A673 (cell line): ENCODE results near the gene SPATA31D3. TPM values are rescaled to one million over a fixed set of nuclear protein-coding genes. Genes with fewer than 3 reads are reported as not detected.

Experiments
- BruUV-seq: library from RNA; stranded (reverse); fragments of 400-500 nt; replicated peaks from 2 replicates; lab custom pipeline; 2021; lab: Mats Ljungman, UMichigan
- CTCF ChIA-PET: fragments of 300-600 bp; sonication (Branson Sonifier 250); formaldehyde crosslinking; loops from one replicate; lab custom pipeline; 2022; ENCODE audit warnings: antibody characterized with exemption; lab: Charles Lee
- POLR2A ChIA-PET: fragments of 300-600 bp; sonication (Branson Sonifier 250); formaldehyde crosslinking; loops from one replicate; lab custom pipeline; 2022; ENCODE audit warnings: antibody characterized with exemption; ENCODE audit not compliant: low non-redundant PET; lab: Charles Lee
- DNase-seq: peaks from one replicate; pipeline ENCODE4 v3.0.0-alpha.2; 2015; ENCODE audit warnings: low spot score
- H3K27ac ChIP-seq: fragments of 200-600 bp; sonication (generic); 2 replicates; pipeline ENCODE4 v1.5.1; 2016; ENCODE audit warnings: mixed run types, low read depth, mild to moderate bottlenecking, mixed read lengths, antibody characterized with exemption, low read length; ENCODE audit not compliant: poor library complexity, severe bottlenecking
- H3K27me3 ChIP-seq: fragments of 200-600 bp; sonication (generic); replicated peaks from 2 replicates; pipeline ENCODE4 v1.6.1; 2017; ENCODE audit warnings: mixed run types, low read depth, mild to moderate bottlenecking, mixed read lengths, antibody characterized with exemption, low read length; ENCODE audit not compliant: insufficient read depth, poor library complexity
- H3K36me3 ChIP-seq: fragments of 200-600 bp; sonication (generic); 2 replicates; pipeline ENCODE4 v1.6.1; 2016; ENCODE audit warnings: mixed run types, mild to moderate bottlenecking, mixed read lengths, antibody characterized with exemption, low read length; ENCODE audit not compliant: insufficient read depth, poor library complexity, severe bottlenecking
- H3K4me1 ChIP-seq: fragments of 200-600 bp; sonication (generic); 2 replicates; pipeline ENCODE4 v1.6.1; 2017; ENCODE audit warnings: mixed run types, mild to moderate bottlenecking, mixed read lengths, antibody characterized with exemption, low read length; ENCODE audit not compliant: insufficient read depth, poor library complexity, severe bottlenecking
- H3K4me3 ChIP-seq: fragments of 200-600 bp; sonication (generic); 2 replicates; pipeline ENCODE4 v1.5.1; 2016; ENCODE audit warnings: low read depth, mixed run types, mild to moderate bottlenecking, mixed read lengths, low read length; ENCODE audit not compliant: poor library complexity, severe bottlenecking
- H3K9me3 ChIP-seq: fragments of 200-600 bp; sonication (generic); 2 replicates; pipeline ENCODE4 v1.6.1; 2016; ENCODE audit warnings: mixed run types, low read depth, mild to moderate bottlenecking, mixed read lengths, antibody characterized with exemption, low read length; ENCODE audit not compliant: poor library complexity, severe bottlenecking
- EZH2 ChIP-seq: fragments of 200-600 bp; sonication (generic); IDR thresholded peaks from 2 replicates; pipeline ENCODE4 v1.6.1; 2017; ENCODE audit warnings: borderline replicate concordance, low read depth, mild to moderate bottlenecking, mixed read lengths, antibody characterized with exemption, low read length; ENCODE audit not compliant: poor library complexity, severe bottlenecking
- intact Hi-C: fragments of 100-400 bp; cut with micrococcal nuclease; formaldehyde crosslinking; loops from one replicate; pipeline ENCODE4 v1.10.0; 2022; ENCODE audit not compliant: unreplicated experiment
- total RNA-seq: library from RNA; stranded (reverse); gene quantifications from 2 replicates; pipeline ENCODE4 v1.2.3, GENCODE V29; 2021
- TF ChIP-seq, protein P1 (sequence below): fragments of 300-800, 200-600 bp; sonication (generic); conservative IDR thresholded peaks from 2 replicates; pipeline ENCODE4 v1.5.1; 2017; ENCODE audit warnings: low read depth, mild to moderate bottlenecking, antibody characterized with exemption, low read length, moderate library complexity, mixed read lengths

The SPATA31D3 gene
- total RNA-seq, 1 experiment from 2014 or later, result not detected

GRCh38 chr9:81964218-81965171 lies 21.2 kb downstream of the SPATA31D3 start:
- TF ChIP-seq EZH2, result no peak
- TF ChIP-seq, protein P1, sequence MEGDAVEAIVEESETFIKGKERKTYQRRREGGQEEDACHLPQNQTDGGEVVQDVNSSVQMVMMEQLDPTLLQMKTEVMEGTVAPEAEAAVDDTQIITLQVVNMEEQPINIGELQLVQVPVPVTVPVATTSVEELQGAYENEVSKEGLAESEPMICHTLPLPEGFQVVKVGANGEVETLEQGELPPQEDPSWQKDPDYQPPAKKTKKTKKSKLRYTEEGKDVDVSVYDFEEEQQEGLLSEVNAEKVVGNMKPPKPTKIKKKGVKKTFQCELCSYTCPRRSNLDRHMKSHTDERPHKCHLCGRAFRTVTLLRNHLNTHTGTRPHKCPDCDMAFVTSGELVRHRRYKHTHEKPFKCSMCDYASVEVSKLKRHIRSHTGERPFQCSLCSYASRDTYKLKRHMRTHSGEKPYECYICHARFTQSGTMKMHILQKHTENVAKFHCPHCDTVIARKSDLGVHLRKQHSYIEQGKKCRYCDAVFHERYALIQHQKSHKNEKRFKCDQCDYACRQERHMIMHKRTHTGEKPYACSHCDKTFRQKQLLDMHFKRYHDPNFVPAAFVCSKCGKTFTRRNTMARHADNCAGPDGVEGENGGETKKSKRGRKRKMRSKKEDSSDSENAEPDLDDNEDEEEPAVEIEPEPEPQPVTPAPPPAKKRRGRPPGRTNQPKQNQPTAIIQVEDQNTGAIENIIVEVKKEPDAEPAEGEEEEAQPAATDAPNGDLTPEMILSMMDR, result no peak
- intact Hi-C loops, result no loop called here
- CTCF ChIA-PET, result no interaction called here

GRCh38 chr9:81968026-81968425 lies 24.7 kb downstream of the SPATA31D3 start:
- Histone ChIP-seq H3K4me3 (no peak overlapping the region), H3K36me3 (no peaks in the 10 kb centered on the region), H3K9me3 (no peaks in the 10 kb centered on the region), H3K27ac (no peak overlapping the region), H3K27me3 (no peaks in the 10 kb centered on the region), H3K4me1 (no peaks in the 10 kb centered on the region)
- TF ChIP-seq, protein P1, result no peak
- no peak for TF ChIP-seq EZH2
- intact Hi-C loops, result no loop called here
- DNase-seq, result no peak
- no TSS peak for BruUV-seq
- ChIA-PET CTCF (no interaction called here), POLR2A (no interaction called here)

More at GRCh38 chr9:81964218-81965171, 21.2 kb downstream of the SPATA31D3 start:
- H3K27ac ChIP-seq, result no peak overlapping the region
- H3K36me3 ChIP-seq, result no peaks in the 10 kb centered on the region
- DNase-seq, result no peak
- H3K27me3 ChIP-seq, result no peaks in the 10 kb centered on the region
- H3K4me1 ChIP-seq, result no peaks in the 10 kb centered on the region
- no peaks in the 10 kb centered on the region for H3K9me3 ChIP-seq
- no peak overlapping the region for H3K4me3 ChIP-seq
- BruUV-seq, result no TSS peak
- POLR2A ChIA-PET, result no interaction called here

DNA sequence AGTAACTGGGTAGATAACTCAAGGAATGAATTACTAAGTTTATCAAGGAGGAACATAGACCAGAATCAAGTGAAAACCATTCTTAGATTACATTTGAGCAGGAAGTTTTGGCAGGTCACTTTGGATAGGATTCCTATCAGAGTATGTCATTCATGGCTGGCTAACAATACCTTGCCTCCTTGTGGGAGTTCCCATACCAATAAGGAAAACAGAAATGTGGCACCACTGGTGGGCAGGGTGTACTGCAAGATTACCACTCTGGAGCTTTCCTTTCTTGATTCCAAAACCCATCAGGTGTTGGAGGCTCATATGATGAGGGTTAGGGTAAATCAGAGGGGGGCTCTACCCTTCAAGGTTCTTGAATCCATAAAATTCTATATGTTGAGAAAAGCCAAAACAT lies 26.7 kb downstream of the SPATA31D3 start:
- Histone ChIP-seq H3K36me3 (no peaks in the 10 kb centered on the region), H3K4me3 (no peak overlapping the region), H3K27me3 (no peaks in the 10 kb centered on the region), H3K9me3 (no peaks in the 10 kb centered on the region), H3K27ac (no peak overlapping the region), H3K4me1 (no peaks in the 10 kb centered on the region)
- no peak for DNase-seq
- ChIA-PET CTCF (no interaction called here), POLR2A (no interaction called here)
- TF ChIP-seq, protein P1, result no peak
- no peak for TF ChIP-seq EZH2
- intact Hi-C loops, result no loop called here
- no TSS peak for BruUV-seq
